Pancreas (tissue), 10 donors: ENCODE results near the gene MACROD1. TPM values are rescaled to one million over a fixed set of nuclear protein-coding genes. Genes with fewer than 3 reads are reported as not detected.

Experiments
- ATAC-seq, 4 donors: fragments of 200-7000 bp; cut with Tn5 transposase; one replicate each; pipeline versions ENCODE4 v1.8.0 to v1.9.1; 2020; ENCODE audit warnings: mild to moderate bottlenecking in 4 of 4, moderate library complexity in 4 of 4
- DNase-seq, 6 donors: peaks; one replicate each; pipeline ENCODE4 v3.0.0-alpha.2; 2020
- FAIRE-seq: peaks from 2 replicates; lab custom pipeline; 2012; peaks lifted over from hg19 to GRCh38; lab: Jason Lieb, UNC
- H3K27ac ChIP-seq, 4 donors: fragments of 200-600 bp; sonication (generic); 1 replicate in 3 of 4; 2 replicates in 1 of 4; pipeline versions ENCODE4 v1.5.0 to v1.8.0; 2020
- H3K27me3 ChIP-seq, 4 donors: fragments of 200-600 bp; one replicate each; pipeline ENCODE4 v1.8.0; 2021
- H3K36me3 ChIP-seq, 3 donors: fragments of 200-600 bp; sonication (generic) in 1 of 3; one replicate each; pipeline versions ENCODE4 v1.5.0 to v1.8.0; 2020 to 2021
- H3K4me1 ChIP-seq, 3 donors: fragments of 200-600 bp; one replicate each; pipeline ENCODE4 v1.8.0; 2021
- H3K4me3 ChIP-seq, 4 donors: fragments of 200-600 bp; sonication (generic) in 2 of 4; one replicate each; pipeline versions ENCODE4 v1.5.0 to v1.8.0; 2020 to 2021
- H3K9me3 ChIP-seq, 4 donors: fragments of 200-600 bp; one replicate each; pipeline ENCODE4 v1.8.0; 2021
- WGBS, 2 donors: extraction: QIAGEN DNeasy Blood & Tissue Kit; methylation state at CpG; one replicate each; pipeline ENCODE4 v1.1.7; 2013; 5-methylcytosine and 5-hydroxymethylcytosine counted together
- intact Hi-C, 3 donors: fragments of 100-400 bp; cut with DNase I; formaldehyde crosslinking; loops; one replicate each; pipeline versions ENCODE4 v1.11.1 to v1.14.2; 2022
- polyA plus RNA-seq, 2 donors: library from polyadenylated mRNA; stranded (reverse); fragments of 200-250 nt; gene quantifications; one replicate each; pipeline ENCODE4 v1.2.3, GENCODE V29; 2013
- total RNA-seq, 6 donors: library from RNA; stranded (reverse); fragmentation: NEBNext Ultra II Directional in 4 of 6; extraction: Animal tissue kit (Norgen Biotek cat#: 25700) in 4 of 6; gene quantifications; one replicate each; pipeline versions ENCODE4 v1.2.1 to v1.2.4, GENCODE V29; 2021 to 2023
- TF ChIP-seq, protein P1 (sequence below), 4 donors: fragments of 200-600 bp; sonication (generic) in 3 of 4; IDR thresholded peaks; one replicate each; pipeline versions ENCODE4 v1.5.0 to v1.8.0; 2021; ENCODE audit warnings: antibody characterized with exemption in 4 of 4
- donor health status: healthy with polysubstance abuse.
- donor health status: DM: no; HTN: no; CAD: no; lungs with moderate emphysema.
- donor health status: DM: no; HTN: no; CAD: no.
- donor health status: control.
- donor health status: control.
- donor health status: Bipolar disorder and iron deficiency.
- donor health status: DM: yes; HTN: yes; CAD: no.
- donor health status: DM: no; HTN: no; CAD: no.
- donor health status: DM: no; HTN: no; CAD: no.
- donor health status: DM: yes; HTN: yes; CAD: no.

The MACROD1 gene
- total and polyA plus RNA-seq, 8 donors, result 26.0 to 126 (median 34.8) TPM

DNA sequence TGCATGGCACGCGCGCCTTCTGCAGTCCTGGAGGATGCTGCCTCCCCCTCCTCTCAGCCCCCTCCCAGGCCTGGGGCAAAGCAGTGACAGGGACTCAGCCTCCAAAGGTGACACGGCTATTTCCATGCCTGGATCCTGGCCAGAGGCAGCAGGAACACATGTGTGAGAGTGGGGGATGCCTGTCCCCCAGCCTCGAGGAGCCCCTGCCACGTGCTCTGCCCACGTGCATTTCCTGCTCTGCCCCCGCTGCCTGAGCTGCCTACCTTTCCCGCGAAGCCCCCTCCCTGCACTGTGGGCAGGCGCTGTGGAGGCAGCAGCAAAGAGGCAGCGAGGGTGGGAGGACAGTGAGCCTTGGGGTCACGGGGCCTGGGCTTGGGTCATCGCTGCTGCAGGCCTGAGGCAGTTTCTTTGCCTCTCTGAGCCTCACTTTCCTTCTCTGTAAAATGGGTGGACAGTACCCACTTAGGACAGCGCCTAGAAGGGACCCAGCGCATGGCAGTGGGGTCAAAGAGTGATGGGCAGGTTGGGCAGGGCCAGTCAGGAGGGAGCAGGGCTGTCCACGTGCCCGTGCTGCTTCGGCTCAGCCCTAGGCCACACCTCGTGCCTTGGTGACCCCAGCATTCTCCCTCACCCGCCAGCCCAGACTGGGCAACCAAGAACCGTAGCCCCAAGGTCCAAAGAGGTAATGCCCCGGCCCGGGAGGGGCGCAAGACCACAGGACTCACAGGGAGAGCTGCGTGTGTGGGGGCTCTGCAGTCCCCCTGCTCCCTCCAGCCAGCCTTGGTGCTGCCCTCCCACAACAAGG is 81.6 kb downstream of the MACROD1 start:
- ATAC-seq (no peak), DNase-seq (no peak), FAIRE-seq (no peak)
- TF ChIP-seq, protein P1, sequence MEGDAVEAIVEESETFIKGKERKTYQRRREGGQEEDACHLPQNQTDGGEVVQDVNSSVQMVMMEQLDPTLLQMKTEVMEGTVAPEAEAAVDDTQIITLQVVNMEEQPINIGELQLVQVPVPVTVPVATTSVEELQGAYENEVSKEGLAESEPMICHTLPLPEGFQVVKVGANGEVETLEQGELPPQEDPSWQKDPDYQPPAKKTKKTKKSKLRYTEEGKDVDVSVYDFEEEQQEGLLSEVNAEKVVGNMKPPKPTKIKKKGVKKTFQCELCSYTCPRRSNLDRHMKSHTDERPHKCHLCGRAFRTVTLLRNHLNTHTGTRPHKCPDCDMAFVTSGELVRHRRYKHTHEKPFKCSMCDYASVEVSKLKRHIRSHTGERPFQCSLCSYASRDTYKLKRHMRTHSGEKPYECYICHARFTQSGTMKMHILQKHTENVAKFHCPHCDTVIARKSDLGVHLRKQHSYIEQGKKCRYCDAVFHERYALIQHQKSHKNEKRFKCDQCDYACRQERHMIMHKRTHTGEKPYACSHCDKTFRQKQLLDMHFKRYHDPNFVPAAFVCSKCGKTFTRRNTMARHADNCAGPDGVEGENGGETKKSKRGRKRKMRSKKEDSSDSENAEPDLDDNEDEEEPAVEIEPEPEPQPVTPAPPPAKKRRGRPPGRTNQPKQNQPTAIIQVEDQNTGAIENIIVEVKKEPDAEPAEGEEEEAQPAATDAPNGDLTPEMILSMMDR (IDR thresholded peaks at IDR 0.05), result no peak
- intact Hi-C loops, result no loop called here
- Histone ChIP-seq H3K4me1 (peaks cover 16 to 21% (median 17%) of the 10 kb centered on the region in 3 donors), H3K9me3 (no peaks in the 10 kb centered on the region), H3K4me3 (no peak overlapping the region), H3K27ac (peak overlapping the region in 3 of 4 donors; percentile 54 to 74 (median 62)), H3K36me3 (no peaks in the 10 kb centered on the region), H3K27me3 (no peaks in the 10 kb centered on the region)
- WGBS, 2 donors, result 79 to 81% methylated on average over 26 of the region's 26 CpGs

DNA sequence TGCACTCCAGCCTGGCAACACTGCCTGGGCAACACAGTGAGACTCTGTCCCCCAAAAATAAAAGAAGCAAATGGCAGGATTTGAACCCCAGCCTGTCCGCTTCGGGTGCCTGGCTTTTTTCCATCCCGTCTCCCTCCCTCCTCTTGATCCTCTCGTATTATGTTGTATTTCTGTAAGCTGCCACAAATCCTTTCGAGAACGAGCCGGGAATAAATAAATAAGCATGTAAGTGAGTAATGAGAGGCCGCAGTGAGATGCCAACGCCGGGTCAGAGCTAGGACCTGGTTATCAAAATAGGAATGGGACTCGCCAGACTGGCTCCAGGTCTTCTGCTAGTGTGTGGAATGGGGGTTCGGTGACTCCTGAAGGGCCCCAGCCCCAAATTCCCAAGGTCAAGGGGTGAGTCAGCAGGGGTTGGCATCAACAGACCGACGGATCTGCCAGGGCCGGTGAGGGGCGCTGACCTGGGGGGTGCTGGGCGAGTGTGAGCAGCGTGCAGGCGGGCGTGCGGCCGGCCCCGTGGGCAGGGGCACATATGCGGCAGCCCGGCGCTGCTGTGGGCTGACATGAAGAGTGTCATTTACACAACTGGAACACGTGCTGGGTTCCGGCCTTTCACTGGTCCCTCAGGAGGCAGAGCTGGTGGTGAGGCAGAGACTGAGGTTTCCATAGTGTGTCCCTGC is 82.4 kb downstream of the MACROD1 start:
- no peak overlapping the region for H3K27ac ChIP-seq
- DNase-seq (no peak), ATAC-seq (no peak), FAIRE-seq (no peak)
- TF ChIP-seq, protein P1 (IDR thresholded peaks at IDR 0.05), result no peak
- WGBS, 2 donors, result 75 to 79% methylated on average over 28 of the region's 28 CpGs
- H3K4me3 ChIP-seq, result no peak overlapping the region
- H3K4me1 ChIP-seq, result peaks cover 16 to 21% (median 17%) of the 10 kb centered on the region in 3 donors
- intact Hi-C loops, result no loop called here
- no peaks in the 10 kb centered on the region for H3K36me3 ChIP-seq
- H3K27me3 ChIP-seq, result no peaks in the 10 kb centered on the region
- H3K9me3 ChIP-seq, result no peaks in the 10 kb centered on the region

GRCh38 chr11:64081745-64082442 is 84.0 kb downstream of the MACROD1 start:
- WGBS, 2 donors, result 47 to 50% methylated on average over 27 of the region's 27 CpGs
- peak; percentile 61 to 74 (median 65) for ATAC-seq
- Histone ChIP-seq H3K36me3 (no peaks in the 10 kb centered on the region), H3K4me1 (peaks cover 16 to 21% (median 17%) of the 10 kb centered on the region in 3 donors), H3K27me3 (no peaks in the 10 kb centered on the region), H3K27ac (no peak overlapping the region), H3K9me3 (no peaks in the 10 kb centered on the region), H3K4me3 (no peak overlapping the region)
- peak in 5 of 6 donors; percentile 70 to 78 (median 74) for DNase-seq
- TF ChIP-seq, protein P1 (IDR thresholded peaks at IDR 0.05), result no peak
- intact Hi-C loops, result no loop called here
- FAIRE-seq, result no peak

- TF ChIP-seq, protein P1 (IDR thresholded peaks at IDR 0.05), result no peak
- Histone ChIP-seq H3K27ac (no peak overlapping the region), H3K9me3 (no peaks in the 10 kb centered on the region), H3K27me3 (no peaks in the 10 kb centered on the region), H3K4me3 (no peak overlapping the region), H3K36me3 (no peaks in the 10 kb centered on the region), H3K4me1 (peaks cover 7 to 10% (median 8%) of the 10 kb centered on the region in 3 donors)
- ATAC-seq (no peak), DNase-seq (no peak), FAIRE-seq (no peak)
- 92 to 95% methylated on average over 10 of the region's 10 CpGs for WGBS, 2 donors
- intact Hi-C loops, result no loop called here
Measured at GRCh38 chr11:64080390-64080789, 85.5 kb downstream of the MACROD1 start.
